HG03469 (cell line): ENCODE results near the gene PPARA.
"Not testable (repeated sequence)": the region's sequence is repeated elsewhere in the genome, so short reads cannot be mapped to it uniquely, and the experiment has no call there.

ENCODE experiments used
- ATAC-seq: cut with Tn5 transposase; IDR thresholded peaks from one replicate; pipeline ENCODE4 v1.9.1; 2021; ENCODE audit warnings: mild to moderate bottlenecking, moderate library complexity, moderate number of reproducible peaks; ENCODE audit not compliant: unreplicated experiment

Gene PPARA

GRCh38 chr22:46165977-46166376, 15.7 kb downstream of the PPARA start:
- ATAC-seq = no peak

DNA sequence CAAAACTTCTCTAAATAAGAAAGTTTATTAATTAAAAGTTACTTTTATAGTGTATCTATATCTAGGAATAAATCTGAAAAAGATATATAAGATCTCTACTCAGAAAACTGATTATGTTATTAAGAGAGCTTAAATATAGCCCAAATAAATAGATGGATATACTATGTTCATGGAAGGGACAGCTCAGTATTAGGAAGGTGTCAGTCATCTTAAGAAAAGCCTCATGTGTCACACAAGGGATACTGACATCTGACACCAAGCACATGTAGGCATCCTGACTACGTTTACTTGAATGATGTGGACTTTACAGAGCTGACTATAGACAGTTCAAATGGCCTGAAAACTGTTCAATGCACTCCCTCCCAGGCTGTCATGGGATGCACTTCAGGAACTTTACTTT, 19.3 kb downstream of the PPARA start:
- no peak for ATAC-seq

GRCh38 chr22:46171940-46172339, 21.6 kb downstream of the PPARA start:
- no peak for ATAC-seq

DNA sequence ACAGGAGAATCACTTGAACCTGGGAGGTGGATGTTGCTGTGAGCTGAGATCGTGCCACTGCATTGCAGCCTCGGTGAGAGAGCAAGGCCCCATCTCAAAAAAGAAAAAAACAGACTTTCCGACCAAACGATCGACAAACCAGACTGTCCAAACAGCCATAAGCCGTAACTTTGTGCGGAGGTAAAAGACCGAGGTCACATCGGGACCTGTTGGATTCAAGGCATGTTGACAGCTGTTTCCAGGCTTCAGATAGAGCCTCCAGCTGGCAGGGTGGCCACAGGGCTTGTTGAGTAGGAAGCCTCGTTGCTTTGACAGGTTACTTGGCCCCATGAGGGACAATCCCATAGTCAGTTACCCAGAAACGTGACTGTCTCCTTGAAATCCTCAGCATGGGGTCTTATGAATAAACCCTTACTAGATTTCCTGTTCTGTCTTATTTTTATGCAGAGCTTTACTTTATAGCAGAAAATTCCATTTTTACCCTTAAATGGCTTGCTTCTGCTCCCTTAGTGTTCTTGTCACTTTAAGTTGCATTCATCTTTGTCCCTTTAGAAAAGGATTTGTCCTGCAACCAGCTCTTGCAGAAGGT, 22.3 kb downstream of the PPARA start:
- no peak for ATAC-seq

DNA sequence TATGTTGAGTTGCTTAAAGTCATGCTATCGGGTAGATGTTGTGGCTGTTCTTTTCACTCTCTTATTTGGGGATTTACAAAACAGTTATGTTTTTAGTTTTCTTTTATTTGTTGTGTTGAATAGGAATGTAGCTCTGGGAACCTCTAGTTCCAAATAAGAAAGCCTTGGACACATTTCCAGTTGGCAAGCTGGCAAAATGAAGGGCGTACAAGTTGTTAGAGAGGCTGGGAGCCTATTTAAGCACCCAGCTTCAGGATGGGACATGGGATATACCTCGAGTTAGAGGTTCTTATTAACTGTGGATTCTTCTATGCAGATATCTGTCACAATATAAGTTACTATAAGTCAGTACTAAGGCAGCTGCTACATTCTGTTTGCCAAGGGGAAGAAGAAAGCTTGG, 22.8 kb downstream of the PPARA start:
- ATAC-seq = no peak

DNA sequence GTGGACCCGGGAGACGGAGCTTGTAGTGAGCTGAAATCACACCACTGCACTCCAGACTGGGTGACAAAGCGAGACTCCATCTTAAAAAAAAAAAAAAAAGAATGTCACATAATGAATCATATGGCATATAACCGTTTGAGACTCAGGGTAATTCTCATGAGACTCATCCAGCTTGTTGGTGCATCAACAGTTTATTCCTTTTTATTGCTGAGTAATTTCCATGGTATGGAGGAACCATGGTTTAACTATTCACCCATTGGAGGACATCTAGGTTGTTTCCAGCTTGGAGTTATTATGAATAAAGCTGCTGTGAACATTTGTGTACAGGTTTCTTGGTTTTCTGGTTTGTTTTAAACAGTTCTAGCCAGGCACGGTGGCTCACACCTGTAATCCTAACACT, 25.3 kb downstream of the PPARA start:
- no peak for ATAC-seq

DNA sequence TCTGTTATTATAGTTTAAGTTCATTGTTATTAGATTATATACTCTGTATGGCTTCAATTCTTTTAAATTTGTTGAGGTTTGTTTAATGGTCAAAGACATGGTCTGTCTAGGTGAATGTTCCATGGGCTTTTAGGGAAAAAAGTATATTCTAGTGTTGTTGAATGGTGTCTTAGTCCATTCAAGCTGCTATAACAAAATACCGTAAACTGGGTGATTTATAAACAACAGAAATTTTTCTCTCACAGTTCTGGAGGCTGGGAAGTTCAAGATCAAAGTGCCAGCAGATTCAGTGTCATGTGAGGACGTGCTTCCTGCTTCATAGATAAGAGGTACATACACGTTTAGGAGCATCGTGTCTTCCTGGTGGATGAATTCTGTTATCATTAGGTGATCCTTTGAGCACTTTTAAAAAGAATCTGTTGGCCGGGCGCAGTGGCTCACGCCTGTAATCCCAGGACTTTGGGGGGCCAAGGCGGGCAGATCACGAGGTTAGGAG, 26.2 kb downstream of the PPARA start:
- no peak for ATAC-seq

- no peak for ATAC-seq
Measured at GRCh38 chr22:46178755-46179505, 28.6 kb downstream of the PPARA start.

GRCh38 chr22:46179748-46180147, 29.4 kb downstream of the PPARA start:
- no peak for ATAC-seq

DNA sequence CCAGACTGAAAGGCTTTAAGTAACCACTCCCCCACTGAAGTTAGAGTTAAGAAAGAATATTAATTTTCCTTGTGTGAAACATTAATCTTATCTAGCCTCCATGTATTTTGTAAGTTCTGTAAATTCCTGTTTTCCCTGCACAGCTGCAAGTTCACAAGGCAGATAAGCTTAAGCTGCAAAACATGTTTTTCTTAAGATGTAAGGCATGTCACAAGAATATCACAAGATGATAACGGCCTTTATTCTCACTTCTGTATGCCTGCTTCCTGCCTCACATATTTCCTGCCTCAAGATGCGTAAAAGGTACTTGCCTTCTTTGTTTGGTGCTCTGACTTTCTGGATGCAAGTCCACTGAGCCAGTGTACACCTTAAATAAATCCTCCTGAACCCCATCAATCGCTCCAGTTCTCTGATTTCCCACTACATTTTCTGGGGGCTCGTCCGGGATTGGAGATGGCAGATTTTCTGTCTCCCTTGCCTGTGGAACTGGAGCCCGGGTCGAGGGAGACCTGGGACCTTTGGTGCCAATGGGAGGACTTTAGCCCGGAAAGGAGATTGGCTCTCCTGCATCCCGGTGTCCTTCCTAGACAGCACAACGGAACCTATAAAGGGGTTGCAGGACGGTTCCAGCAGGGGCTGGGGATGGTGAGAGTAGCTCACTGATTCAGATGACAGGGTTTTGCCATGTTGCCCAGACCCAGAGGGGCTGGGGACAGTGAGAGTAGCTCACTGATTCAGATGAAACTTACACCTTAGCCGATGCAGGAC, 30.2 kb downstream of the PPARA start:
- no peak for ATAC-seq

DNA sequence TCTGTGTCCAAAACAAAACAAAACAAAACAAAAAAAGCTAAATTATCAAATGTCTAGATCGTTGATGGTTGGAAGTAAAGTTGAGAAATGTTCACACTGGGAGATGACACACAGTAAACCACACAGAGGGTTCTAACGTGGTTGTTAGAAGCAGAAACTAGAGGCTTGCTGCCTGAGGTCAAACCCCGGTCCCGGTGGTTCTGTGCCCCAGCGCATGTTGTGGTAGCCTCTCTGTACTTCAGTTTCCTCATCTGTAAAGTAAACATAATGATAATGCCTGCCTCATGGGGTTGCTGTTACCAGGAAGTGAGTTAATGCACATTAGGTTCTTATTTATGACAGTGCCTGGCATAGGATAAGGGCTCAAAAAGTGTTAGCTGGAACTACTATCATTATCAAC, 33.4 kb downstream of the PPARA start:
- ATAC-seq = no peak

DNA sequence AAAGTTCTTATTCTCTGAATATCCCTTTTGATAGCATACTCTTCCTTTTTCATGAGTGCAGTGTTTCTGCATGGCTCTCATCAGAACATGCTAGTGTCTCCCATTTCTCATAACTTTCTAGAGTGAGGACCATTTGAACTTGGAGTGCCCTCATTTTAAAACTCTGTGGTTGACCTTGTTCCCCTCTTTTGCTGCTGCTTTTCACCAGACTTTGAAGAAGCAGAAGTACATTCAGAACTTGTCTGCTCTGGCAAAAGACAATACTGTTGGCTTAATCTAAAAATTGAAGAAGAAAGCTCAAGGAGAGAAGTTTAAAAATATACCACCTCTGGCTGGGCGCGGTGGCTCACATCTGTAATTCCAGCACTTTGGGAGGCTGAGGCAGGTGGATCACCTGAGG, 35.0 kb downstream of the PPARA start:
- ATAC-seq = no peak

GRCh38 chr22:46187862-46188261, 37.5 kb downstream of the PPARA start:
- no peak for ATAC-seq

DNA sequence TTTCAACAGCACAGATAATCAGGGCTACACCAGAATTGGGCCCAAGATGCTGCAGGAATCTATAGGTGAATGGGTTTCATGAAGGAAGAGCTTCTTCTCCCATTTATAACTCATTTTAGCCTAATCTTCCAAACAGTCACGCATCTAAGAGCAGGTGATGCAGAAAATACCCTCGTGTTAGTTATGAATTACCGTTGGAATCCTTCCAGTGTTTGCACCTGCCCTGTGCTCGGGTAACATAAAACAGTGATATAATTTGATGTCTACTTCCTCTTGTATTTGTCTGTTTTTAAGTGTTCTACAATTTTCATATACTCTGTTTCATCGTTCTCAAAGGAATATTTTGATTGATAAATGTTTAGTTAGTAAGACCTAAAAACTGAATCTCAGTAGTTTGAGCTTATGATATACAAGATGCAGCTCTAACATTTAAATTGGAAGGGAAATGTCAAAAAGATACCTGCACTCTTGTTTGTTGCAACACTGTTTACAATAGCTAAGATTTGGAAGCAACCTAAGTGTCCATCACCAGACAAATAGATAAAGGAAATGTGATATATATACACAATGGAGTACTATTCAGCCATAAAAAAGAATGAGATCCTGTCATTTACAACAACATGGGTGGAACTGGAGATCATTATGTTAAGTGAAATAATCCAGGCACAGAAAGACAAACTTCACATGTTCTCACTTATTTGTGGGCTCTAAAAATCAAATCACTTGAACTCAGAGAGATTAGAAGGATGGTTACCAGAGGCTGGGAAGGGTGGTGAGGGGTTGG, 42.1 kb downstream of the PPARA start:
- ATAC-seq = no peak

DNA sequence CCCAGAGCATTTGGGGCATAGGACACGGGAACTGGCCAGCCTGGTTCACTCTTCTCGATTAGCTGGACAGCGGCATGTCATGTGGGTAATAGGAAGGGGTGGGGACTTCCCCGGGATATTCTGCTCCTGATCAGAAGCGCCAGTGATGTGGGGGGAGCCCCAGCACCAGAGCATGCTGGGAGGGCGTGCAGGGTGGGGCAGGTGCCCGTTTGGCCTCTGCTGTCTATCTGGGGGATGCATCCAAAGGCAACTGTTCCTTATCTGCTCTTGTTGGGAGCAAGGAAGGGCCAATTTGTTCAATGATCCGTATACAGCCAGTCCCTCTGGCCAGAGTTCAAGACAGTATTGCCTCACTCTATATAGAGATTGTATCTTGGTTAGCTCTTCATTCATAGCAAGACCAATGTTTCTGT, 43.6 kb downstream of the PPARA start:
- no peak for ATAC-seq

GRCh38 chr22:46195487-46196165, 45.3 kb downstream of the PPARA start:
- ATAC-seq = no peak

DNA sequence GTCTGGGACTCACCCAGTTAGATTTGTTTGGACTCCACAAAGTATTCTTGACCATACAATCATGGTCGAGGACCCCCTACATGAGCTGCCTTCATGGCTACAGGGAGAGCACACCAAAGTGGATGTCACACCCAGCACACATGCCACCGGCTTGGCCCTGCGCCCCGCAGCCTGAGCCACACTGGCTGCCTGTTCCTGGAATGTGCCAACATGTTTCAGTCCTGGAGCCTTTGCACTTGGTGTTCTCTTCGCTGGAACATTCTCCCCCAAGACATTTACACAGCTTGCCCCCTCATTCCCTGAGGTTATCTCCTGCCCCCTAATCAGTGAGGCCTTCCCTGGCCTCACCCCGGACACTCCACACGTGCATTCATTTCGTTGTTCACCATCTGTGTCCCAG, 46.0 kb downstream of the PPARA start:
- no peak for ATAC-seq

- no peak for ATAC-seq
Measured at GRCh38 chr22:46198274-46198673, 47.9 kb downstream of the PPARA start.

- not testable (repeated sequence) for ATAC-seq
Measured at GRCh38 chr22:46198806-46199205, 48.5 kb downstream of the PPARA start.

DNA sequence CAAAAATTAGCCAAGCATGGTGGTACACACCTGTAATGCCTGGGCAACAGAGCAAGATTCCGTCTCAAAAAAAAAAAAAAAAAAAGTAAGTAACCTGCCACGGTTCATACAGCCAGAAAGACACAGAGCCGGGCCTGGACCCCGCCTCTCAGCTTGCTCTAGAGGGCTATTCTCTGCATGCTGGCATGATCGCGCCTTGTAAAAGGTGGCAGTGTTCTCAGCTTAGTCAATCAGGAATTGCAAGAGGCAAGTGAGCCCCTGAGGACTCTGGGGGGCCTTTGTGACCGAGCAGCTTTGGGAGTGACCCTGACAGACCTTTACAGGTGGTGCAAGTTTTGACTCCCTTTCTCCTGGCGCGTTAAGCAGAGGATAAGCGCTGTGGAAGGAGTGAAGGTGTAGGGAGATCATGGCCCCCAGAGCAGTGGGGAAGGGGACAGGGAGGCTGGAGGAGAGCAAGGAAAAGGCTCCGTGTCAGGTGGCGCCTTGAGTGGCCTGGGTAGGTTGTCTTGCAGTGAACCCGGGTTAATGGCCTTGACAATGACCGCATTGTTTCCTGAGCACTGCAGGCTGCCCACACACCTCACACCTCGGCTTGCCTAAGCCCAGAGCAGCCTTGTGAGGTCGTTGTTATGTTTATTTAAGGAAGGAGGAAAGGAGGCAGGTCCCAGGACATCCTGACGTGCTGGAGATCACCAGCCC, 50.9 kb downstream of the PPARA start:
- no peak for ATAC-seq
